NOMO-1 (cell line): ENCODE measurements around the gene CDH12.
"Not testable (repeated sequence)": the region's sequence is repeated elsewhere in the genome, so short reads cannot be mapped to it uniquely, and the experiment has no call there.

Experiments used
- DNase-seq, 2 experiments: peaks; one replicate each; lab custom pipeline; 2025; ENCODE audit not compliant: unreplicated experiment in 2 of 2; lab: John Stamatoyannopoulos, UW

Gene CDH12

DNA sequence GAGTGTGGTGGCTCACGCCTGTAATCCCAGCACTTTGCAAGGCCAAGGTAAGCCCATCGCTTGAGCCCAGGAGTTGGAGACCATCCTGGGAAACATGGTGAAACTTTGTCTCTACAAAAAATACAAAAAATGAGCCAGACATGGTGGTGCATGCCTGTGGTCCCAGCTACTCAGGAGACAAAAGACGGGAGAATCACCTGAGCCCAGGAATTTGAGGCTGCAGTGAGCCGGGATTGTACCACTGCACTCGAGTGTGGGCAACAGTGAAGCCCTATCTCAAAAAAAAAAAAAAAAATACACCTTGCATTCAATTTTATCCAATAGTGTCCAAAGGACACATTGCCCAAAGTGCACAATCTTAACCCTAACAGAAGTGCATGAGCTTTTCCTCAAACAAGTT is 372.8 kb downstream of the CDH12 start:
- DNase-seq: no peak

DNA sequence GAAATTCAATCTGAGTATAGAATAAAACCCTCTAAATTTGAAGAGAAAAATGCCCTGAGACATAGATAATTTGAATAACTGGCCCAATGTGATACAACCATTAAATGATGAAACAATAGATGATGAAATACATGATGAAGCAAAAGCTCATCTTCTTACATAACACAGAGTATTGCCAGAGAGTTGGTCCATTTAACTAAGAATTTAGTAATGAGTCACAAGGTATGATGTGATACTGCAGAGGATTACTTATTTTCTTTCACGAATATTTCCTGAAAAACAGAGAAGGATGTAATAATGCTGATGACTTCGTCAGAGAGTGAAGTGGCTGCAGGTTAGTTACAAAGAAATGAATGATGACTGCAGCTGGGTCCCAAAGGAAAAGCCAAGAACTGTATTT is 379.3 kb downstream of the CDH12 start:
- DNase-seq: peak in 1 of 2 experiments; percentile 12

DNA sequence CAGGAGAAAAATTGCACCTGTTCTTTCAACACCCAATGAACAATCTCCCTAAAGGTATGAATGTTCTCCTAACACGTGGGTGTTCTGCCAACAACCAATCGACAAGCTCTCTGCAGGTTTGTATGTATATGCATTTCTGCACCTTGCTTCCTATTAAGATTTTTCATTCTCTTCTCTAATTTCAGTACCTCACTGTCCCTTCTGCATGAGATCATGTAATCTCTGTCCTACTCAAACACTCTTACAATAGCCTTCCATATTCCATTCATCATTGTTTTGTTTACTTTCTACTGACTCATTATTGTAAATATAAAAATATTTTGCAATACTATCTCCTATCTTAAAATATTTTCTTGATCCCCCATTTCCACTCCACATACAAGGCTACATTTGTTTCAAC is 382.0 kb downstream of the CDH12 start:
- DNase-seq: no peak

DNA sequence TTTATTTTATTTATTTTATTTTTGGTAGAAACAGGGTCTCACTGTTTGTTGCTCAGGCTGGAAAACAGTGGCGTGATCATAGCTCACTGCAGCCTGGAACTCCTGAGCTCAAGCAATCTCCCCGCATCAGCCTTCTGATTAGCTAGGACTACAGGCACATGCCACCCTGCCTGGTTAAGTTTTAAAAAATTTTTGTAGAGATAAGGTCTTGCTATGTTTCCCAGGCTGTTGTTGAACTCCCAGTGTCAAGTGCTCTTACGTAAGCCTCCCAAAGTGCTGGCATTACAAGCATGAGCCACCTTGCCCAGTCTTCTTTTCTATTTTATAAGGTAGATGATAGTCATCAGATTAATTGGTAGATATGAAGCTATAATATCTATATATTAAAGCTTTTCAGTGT is 382.7 kb downstream of the CDH12 start:
- no peak for DNase-seq

DNA sequence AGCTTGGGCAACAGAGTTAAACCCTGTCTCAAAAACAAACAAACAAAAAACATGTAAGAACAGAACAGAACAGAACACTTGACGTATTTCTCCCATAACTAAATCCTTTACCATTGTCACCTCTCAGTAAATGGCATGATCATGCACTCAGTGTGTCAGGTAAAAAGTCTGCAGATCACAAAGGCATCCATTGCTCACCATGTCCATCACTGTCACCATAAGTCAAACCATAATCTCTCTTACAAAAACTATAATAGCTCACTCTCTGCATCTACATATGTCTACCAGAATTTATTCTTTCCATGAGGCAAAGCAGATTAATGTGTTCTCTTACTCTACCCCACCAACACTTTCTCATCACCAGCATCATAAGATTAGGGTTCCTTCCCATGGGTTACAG is 387.5 kb downstream of the CDH12 start:
- DNase-seq: no peak

DNA sequence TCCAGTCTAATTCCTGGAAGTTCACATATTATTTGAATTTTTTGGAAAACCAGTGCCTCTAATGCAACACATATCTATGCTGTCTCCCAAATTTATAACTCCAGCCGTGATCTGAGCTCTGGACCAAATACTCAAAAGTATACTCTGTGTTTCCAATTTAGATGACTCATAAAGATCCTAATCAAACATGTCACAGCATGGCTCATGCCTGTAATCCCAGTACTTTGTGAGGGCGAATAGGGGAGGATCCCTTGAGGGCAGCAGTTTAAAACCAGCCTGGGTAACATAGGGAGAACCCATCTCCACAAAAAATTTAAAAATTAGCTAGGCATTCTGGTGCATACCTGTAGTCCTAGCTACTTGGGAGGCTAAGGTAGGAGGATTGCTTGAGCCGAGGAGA is 388.0 kb downstream of the CDH12 start:
- no peak for DNase-seq

DNA sequence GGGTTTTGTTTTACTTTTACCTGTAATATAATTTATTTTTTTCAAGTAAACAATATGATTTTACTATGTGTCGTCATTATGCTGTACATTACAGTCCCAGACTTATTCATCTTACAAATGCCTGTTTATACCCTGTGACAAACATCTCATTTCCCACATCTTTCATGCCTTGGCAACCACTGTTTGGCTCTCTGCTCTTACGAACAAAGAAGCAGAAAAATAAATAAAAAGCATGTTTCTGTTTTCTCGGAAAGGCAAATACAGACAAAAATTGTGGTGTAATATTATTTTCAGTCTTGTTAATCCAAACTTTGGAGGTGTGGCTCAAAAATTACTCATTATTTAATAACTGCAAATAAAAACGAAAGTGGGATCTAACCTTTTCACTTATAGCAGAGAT is 393.0 kb downstream of the CDH12 start:
- no peak for DNase-seq

DNA sequence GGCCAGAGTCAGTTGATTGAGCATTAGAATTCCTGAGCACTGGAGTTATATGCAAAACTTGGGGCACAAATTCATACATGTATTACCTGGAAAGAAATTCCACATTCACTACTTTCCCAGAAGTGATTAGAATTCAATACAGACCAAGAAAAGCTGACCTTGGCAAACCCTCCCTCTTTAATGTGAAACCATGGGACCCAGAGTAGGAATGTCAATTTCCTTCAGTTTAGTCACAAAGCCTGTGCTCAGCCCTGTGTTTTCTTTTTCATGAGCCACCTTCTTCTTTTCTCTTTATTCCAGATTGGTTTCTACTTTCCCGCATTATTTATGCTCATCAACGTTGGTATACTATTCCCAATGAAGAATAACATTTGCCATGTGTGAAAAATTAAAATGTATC is 420.2 kb downstream of the CDH12 start:
- no peak for DNase-seq

DNA sequence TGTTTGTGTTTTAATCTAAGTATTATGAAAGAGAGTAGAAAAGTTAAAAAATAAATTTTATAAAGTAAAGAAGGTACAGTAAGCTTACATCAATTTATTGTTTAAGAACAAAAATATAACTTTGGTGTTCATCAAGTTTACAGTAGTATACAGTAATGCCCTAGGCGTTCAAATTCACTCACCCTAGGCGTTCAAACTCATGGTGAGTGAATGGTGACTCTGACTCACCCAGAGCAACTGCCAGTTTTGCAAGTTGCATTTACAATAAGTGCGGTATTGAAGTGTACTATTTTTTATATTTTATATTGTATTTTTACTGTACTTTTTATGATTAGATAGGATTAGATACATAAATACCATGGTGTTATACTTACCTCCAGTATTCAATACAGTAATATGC is 421.3 kb downstream of the CDH12 start:
- DNase-seq: no peak

DNA sequence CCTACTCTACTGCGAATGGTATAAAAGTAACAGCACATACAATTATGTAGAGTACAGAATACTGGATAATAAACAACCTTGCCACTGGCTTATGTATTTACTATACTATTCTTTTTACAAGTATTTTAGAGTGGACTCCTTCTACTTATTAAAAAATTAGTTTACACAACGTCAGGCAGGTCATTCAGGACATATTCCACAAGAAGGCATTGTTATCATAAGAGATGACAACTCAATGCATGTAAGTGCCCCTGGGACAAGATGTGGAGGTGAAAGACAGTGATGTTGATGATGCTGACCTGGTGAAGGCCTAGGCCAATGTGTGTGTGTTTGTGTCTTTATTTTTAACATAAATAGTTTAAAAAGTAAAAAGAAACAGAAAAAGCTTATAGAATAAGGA is 421.7 kb downstream of the CDH12 start:
- DNase-seq: no peak

DNA sequence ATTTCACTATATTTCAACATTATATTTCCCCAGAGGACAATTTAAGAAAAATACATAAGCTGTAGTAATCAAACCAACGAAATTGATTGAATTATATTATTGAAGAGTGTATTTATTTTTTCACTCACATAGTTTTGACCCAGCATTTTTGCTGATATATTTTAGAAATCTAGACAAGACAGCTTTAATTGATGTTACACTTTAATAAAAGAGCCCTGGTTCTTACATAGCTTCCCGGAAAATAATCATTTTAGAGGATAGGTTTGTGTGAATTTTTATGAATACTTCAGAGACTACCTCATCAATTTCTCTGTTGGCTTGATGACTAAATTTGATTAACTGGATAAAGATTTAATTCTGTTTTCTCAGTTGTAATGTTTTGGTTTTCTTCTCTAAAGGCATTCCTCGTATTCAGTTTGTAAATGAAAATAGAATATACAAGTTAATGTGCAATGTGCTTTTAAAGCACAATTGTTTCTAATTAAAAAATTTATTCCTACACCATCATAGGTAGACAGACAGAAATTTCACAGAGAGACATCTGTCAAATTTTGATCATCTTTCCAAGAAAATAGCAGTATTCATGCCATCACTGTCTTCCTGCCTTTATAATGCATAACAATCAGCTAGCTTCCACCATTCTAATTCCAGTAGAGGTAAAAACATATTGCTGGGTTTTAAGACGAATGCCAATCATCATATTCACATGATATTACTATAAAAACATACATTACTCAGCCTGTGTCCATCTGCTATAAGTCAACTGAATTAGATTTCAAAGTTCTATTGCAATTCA is 441.4 kb downstream of the CDH12 start:
- no peak for DNase-seq

DNA sequence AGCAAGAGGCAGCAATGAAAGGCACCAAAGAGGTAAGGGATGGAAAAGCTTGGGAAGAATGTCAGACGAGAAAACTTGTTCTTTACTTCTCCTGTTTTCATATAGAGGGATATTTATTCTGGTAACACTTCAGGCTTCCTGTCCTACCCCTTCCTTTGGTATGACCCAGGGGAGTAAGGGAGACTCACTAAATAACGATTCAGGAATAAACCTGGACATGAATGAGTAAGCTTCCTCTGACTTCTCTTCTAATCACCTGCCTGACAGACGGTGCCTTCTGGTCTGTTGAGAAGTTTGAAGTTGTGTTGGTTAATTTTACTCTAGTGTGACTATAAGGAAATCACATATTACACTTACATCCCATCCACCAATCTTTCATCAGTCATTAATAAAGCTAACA is 461.2 kb downstream of the CDH12 start:
- no peak for DNase-seq

DNA sequence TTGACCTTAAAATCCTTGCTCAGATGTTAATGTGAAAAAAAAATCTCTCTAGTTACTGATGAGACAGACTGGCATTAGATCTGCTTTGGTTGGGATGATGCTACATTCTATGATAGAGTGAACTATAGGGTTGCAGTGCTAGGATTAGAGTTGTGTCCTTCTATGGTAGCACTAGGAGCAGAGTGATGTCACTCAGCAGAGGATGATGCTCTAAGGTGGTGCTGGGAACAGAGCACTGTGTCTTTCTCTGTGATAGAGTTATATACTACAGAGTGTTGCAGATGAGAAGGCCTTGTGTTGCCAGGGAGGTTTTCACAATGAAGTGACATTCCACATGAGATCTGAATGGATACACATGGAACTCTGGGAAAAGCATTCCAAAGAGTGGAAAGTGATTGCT is 462.3 kb downstream of the CDH12 start:
- DNase-seq: no peak

DNA sequence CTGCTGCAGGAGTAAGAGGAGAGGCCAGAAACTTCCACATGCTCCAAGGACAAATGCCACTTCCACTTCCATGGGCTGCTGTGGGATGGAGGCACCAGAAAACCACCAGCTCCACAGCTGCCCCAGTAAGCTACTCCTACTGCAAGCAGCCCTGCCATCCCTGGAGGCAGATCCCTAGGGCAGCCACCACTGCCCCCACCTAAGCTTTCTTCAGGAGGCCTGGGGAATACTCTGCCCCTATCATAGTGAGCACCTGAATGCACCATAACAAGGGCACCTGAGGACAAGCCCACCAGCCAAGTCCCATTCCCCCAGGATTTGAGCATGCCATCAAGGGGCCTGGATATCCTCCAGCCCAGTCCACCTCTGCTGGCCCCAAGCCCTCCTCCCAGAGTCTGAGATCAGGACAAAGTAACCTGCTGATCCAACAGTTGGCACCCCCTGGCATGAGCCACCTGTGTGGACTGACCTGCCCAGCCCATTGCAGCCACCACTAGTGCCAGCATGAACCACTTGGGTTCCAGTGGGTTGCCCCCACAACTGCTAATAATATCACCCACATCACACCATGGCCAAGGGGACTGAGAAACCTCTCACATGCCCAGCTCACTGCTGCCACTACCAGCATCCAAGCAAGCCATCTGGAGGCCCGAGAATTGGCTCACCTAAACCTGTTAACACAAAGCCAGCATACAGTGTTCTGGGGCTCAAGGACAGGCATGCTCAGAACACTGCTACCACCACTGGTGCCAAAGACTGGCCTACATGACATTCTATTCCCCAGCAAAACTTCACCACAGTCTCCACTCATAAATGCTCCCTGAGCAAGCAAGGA is 480.1 kb downstream of the CDH12 start:
- no peak for DNase-seq

DNA sequence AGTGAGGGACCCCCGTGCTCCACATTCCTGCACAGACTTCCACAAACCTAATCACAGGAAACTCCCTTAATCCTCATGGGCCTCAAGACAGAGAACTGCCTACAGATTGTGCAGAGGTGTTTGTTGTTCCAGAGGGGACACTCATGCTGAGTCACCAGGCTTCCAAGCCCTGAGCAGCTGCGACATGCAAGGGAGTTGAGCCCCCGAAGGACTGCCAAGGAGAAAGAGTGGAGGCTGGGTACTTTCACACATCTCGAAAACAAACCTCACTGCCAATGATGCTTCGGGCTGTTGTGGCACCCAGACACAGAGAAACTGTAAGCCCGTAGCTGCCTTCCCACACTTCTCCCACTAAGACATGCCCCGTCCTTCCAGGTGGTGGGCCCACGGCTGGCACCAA is 480.8 kb downstream of the CDH12 start:
- no peak for DNase-seq

DNA sequence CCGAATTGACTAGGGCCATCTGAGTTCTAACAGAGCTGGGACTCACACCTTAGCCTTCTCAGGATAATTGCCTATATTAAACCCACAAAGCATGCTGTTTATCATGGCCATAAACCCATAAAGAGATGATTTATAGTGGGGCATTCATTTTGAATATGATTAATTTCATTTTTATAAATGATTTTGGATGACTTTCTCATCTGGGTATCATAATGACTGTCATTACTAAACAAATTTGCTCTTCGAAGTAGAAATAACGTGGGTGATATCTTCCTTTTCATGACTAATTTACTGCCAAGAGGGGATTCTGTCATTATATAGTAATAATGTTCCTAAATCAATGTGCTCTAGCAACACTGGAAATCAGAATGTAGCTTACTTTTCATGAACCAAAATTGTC is 498.2 kb downstream of the CDH12 start:
- no peak for DNase-seq

DNA sequence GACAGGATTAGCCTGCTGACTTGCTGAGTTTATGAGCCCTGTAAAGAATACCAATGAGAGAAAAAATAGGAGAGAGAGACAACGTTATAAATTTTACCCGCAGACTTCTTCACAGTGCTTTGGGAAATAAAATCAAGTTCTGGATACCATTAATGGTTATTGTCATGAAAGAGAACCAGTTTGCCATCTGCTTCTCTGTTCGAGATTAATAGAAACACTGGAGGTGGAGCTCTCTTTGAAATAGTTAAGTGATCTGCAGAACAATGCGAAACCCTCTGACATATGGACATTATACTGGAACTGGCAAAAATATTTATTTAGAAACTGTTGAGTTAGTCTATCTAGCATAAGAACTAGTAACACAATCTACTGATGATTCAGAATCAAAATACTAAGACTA is 500.7 kb downstream of the CDH12 start:
- no peak for DNase-seq

DNA sequence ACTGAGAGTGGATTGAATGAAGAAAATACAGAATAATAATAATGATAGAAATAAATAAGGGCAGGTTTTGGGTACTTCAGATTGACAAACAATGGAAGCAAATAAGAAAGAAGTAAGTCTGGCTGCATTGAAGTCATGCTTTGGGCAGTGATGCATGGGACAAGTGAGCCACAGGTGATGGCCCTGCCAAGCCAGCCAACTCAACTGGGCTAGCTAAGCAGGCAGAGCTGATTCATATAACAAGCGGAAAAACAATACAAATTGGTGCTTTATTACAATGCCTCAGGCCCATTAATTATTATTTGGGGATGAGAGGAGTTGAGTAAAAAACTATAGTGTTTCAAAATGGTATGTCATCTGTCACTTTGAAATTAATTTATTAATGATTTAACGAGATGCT is 502.0 kb downstream of the CDH12 start:
- no peak for DNase-seq

DNA sequence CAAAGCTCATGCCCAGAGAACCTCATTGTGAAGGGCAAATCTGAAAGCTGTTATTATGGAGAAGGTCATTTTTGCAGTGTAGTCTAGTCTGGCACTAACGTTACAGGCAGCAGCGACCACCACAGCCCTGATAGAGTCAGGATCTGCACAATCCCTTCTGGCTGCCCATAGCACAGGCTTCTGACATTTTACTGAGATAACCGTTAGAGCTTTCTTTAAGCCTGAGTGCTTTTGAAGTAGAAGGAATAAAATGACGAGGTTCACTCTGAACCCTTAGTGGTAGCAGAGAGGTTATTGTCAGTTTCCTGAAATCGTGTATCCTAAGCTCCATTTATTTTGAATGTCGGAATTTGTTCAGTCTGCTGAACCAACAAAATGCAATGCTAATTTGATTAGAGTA is 505.1 kb downstream of the CDH12 start:
- no peak for DNase-seq

DNA sequence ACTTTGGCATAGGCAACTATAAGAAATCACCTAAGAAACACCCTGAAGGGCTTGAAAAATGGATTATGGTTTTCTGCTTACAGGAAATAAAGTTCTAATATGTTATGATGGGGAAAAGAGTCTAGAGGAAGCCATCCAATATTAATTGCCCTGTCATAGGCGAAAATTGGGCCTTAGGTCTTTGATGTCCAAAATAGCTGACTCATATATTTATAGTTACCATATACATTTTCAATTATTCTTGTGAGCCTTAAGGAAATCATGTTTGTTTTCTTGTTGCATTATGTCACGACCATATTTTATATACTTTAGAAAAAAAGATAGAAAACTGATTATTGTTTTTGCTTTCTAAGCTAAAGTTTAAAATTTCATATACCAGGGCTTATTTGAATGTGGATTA is 509.1 kb downstream of the CDH12 start:
- DNase-seq: no peak

DNA sequence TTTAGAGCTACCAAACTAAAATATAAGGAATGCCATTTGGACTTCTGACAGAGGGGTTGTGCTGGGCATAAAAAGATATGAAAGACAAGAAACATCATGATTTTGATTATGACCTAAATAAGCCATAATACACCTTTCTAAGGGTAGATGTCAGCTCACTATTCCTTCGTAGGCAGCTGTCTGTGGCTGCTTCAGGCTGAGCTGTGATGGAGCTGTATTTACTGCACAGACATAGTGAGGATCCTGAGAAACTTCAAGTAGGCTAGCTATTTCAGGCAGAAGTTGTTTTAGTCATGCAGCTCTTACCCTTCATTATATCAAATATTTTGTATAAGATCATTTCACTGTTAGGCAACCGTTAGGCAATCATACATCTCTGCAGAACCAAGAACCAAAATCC is 511.7 kb downstream of the CDH12 start:
- no peak for DNase-seq

DNA sequence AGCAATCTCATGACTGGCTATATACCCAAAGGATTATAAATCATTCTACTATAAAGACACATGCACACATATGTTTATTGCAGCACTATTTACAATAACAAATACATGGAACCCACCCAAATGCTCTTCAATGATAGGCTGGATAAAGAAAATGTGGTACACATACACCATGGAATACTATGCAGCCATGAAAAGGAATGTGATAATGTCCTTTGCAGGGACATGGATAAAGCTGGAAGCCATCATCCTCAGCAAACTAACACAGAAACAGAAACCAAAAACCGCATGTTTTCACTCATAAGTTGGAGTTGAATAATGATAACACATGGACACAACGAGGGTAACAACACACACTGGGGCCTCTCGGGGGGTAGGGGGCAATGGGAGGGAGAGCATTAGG is 520.2 kb downstream of the CDH12 start:
- DNase-seq: not testable (repeated sequence)
